Naive thymus-derived CD4-positive, alpha-beta T cell (primary cell): ENCODE results near the gene ARSG. TPM values are rescaled to one million over a fixed set of nuclear protein-coding genes. Genes with fewer than 3 reads are reported as not detected.
"Not testable (repeated sequence)": the region's sequence is repeated elsewhere in the genome, so short reads cannot be mapped to it uniquely, and the experiment has no call there.

Experiments used
- ATAC-seq: fragments of 150-1000 bp; cut with Tn5 transposase; 2 replicates; pipeline ENCODE4 v1.10.0; 2021; ENCODE audit warnings: mild to moderate bottlenecking, moderate library complexity
- CTCF ChIA-PET: fragments of 350-600 bp; sonication (Branson Sonifier 250); formaldehyde crosslinking; loops from one replicate; lab custom pipeline; 2021; ENCODE audit warnings: antibody characterized with exemption; lab: Charles Lee
- POLR2A ChIA-PET: fragments of 350-600 bp; sonication (Branson Sonifier 250); formaldehyde crosslinking; loops from one replicate; lab custom pipeline; 2021; ENCODE audit warnings: antibody characterized with exemption, inconsistent platforms; lab: Charles Lee
- DNase-seq, 9 donors: peaks; one replicate each; pipeline versions ENCODE4 v3.0.0 to v3.0.0-alpha.2; 2020 to 2022; ENCODE audit warnings: mixed read lengths in 1 of 9
- H3K27ac ChIP-seq: one replicate; pipeline ENCODE4 v1.7.0; 2013; ENCODE audit warnings: mild to moderate bottlenecking, low read depth, low read length, moderate library complexity
- H3K27me3 ChIP-seq, 2 donors: one replicate each; pipeline ENCODE4 v1.7.0; 2013; ENCODE audit warnings: low read length in 2 of 2, mild to moderate bottlenecking in 2 of 2, moderate library complexity in 2 of 2; ENCODE audit not compliant: control insufficient read depth in 2 of 2, insufficient read depth in 2 of 2
- H3K36me3 ChIP-seq, 3 experiments: 1 replicate in 2 of 3; 2 replicates in 1 of 3; pipeline ENCODE4 v1.7.0; 2013; ENCODE audit warnings: low read length in 3 of 3, mild to moderate bottlenecking in 3 of 3, moderate library complexity in 1 of 3; ENCODE audit not compliant: insufficient read depth in 3 of 3, control insufficient read depth in 2 of 3
- H3K4me1 ChIP-seq, 2 donors: one replicate each; pipeline ENCODE4 v1.7.0; 2013; ENCODE audit warnings: low read length in 2 of 2, mild to moderate bottlenecking in 2 of 2, moderate library complexity in 1 of 2; ENCODE audit not compliant: control insufficient read depth in 2 of 2, insufficient read depth in 2 of 2
- H3K4me3 ChIP-seq: 2 replicates; pipeline ENCODE4 v1.7.0; 2013; ENCODE audit warnings: mild to moderate bottlenecking, low read length
- H3K9me3 ChIP-seq, 3 experiments: 1 replicate in 2 of 3; 2 replicates in 1 of 3; pipeline ENCODE4 v1.7.0; 2013; ENCODE audit warnings: low read length in 3 of 3; ENCODE audit not compliant: control insufficient read depth in 2 of 3
- H3K27ac Mint-ChIP-seq, 9 donors: one replicate each; pipeline ENCODE4 v1.8.0; 2020 to 2022; ENCODE audit warnings: mixed read lengths in 9 of 9, mild to moderate bottlenecking in 8 of 9, moderate library complexity in 5 of 9, inconsistent platforms in 2 of 9
- H3K27me3 Mint-ChIP-seq, 5 donors: one replicate each; pipeline ENCODE4 v1.8.0; 2021 to 2022; ENCODE audit warnings: mixed read lengths in 5 of 5, mild to moderate bottlenecking in 1 of 5
- H3K36me3 Mint-ChIP-seq, 5 donors: one replicate each; pipeline ENCODE4 v1.8.0; 2020 to 2022; ENCODE audit warnings: mixed read lengths in 5 of 5, mild to moderate bottlenecking in 3 of 5, inconsistent platforms in 1 of 5
- H3K4me1 Mint-ChIP-seq, 7 donors: one replicate each; pipeline ENCODE4 v1.8.0; 2020 to 2022; ENCODE audit warnings: mixed read lengths in 7 of 7, mild to moderate bottlenecking in 3 of 7, inconsistent platforms in 1 of 7
- H3K4me3 Mint-ChIP-seq, 10 donors: one replicate each; pipeline ENCODE4 v1.8.0; 2020 to 2022; ENCODE audit warnings: mild to moderate bottlenecking in 10 of 10, mixed read lengths in 10 of 10, moderate library complexity in 6 of 10, inconsistent platforms in 2 of 10
- H3K9me3 Mint-ChIP-seq, 11 donors: one replicate each; pipeline ENCODE4 v1.8.0; 2020 to 2022; ENCODE audit warnings: mixed read lengths in 11 of 11, mild to moderate bottlenecking in 4 of 11, inconsistent platforms in 1 of 11, moderate library complexity in 1 of 11
- intact Hi-C, 2 donors: fragments of 100-400 bp; cut with micrococcal nuclease; formaldehyde crosslinking; loops; one replicate each; pipeline ENCODE4 v1.15.1; 2023
- polyA plus RNA-seq, 2 donors: library from polyadenylated mRNA; unstranded; fragments of 300-500 nt; fragmentation: Illumina TruSeq; gene quantifications; one replicate each; pipeline ENCODE4 v1.2.3, GENCODE V29; 2021
- total RNA-seq, 6 experiments: library from RNA in 5 of 6; stranded (reverse) in 5 of 6; gene quantifications; 1 replicate in 5 of 6; 2 replicates in 1 of 6; pipeline ENCODE4 v1.2.3 and lab custom pipeline; 2021 to 2026

ARSG gene
- total and polyA plus RNA-seq, 7 experiments from 2014 or later = 7.3 to 20.0 (median 12.6) TPM

DNA sequence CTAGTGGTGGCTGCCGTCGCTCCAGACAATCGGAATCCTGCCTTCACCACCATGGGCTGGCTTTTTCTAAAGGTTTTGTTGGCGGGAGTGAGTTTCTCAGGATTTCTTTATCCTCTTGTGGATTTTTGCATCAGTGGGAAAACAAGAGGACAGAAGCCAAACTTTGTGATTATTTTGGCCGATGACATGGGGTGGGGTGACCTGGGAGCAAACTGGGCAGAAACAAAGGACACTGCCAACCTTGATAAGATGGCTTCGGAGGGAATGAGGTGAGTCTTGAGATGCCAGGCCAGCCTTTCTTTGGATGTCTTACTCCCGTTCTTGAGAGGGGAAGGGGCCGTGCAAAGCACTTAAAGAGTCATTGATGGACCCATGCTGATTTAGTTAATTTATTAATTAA lies 16.1 kb downstream of the ARSG start:
- Mint-ChIP-seq H3K9me3 (peaks cover 0 to 2% (median 0%) of the 10 kb centered on the region in 11 donors), H3K27me3 (peaks cover 0 to under 1% (median 0%) of the 10 kb centered on the region in 5 donors), H3K4me3 (peak overlapping the region in 4 of 10 donors; percentile 5 to 30 (median 17)), H3K27ac (peak overlapping the region in 4 of 9 donors; percentile 32 to 48 (median 47)), H3K4me1 (peaks cover 28 to 52% (median 40%) of the 10 kb centered on the region in 7 donors), H3K36me3 (peaks cover under 1 to 22% (median 15%) of the 10 kb centered on the region in 5 donors)
- Histone ChIP-seq H3K4me3 (no peak overlapping the region), H3K27me3 (no peaks in the 10 kb centered on the region), H3K36me3 (no peaks in the 10 kb centered on the region), H3K4me1 (peaks cover 17 to 18% of the 10 kb centered on the region in 2 donors), H3K27ac (no peak overlapping the region), H3K9me3 (no peaks in the 10 kb centered on the region)
- ATAC-seq (no peak), DNase-seq (no peak)
- CTCF ChIA-PET = interaction anchor here (0.6 kb wide), 1 partner anchor 37 kb away, joined by 3 read pairs; no protein-coding TSS in a partner anchor
- intact Hi-C loops = no loop called here
- POLR2A ChIA-PET = interaction anchor here (0.9 to 1.8 kb wide), 3 partner anchors 10 to 121 kb away, joined by 3 to 6 read pairs (median 5); partner anchors contain the start of gene ARSG

DNA sequence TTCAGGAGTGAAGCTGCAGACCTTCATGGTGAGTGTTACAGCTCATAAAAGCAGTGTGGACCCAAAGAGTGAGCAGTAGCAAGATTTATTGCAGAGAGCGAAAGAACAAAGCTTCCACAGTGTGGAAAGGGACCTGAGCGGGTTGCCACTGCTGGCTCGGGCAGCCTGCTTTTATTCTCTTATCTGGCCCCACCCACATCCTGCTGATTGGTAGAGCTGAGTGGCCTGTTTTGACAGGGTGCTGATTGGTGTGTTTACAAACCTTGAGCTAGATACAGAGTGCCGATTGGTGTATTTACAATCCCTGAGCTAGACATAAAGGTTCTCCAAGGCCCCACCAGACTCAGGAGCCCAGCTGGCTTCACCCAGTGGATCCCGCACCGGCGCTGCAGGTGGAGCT lies 17.2 kb downstream of the ARSG start:
- H3K36me3 ChIP-seq, CTCF ChIA-PET, DNase-seq, H3K27me3 ChIP-seq, H3K27me3 Mint-ChIP-seq, H3K9me3 ChIP-seq, intact Hi-C loops, H3K9me3 Mint-ChIP-seq, H3K4me3 ChIP-seq, H3K27ac ChIP-seq, ATAC-seq: not testable (repeated sequence)
- H3K27ac Mint-ChIP-seq = peak overlapping the region in 3 of 9 donors; percentile 33 to 76 (median 43)
- H3K4me3 Mint-ChIP-seq = peak overlapping the region in 1 of 10 donors; percentile 20
- H3K36me3 Mint-ChIP-seq = peaks cover 0 to 22% (median 15%) of the 10 kb centered on the region in 5 donors
- H3K4me1 Mint-ChIP-seq = peaks cover 30 to 54% (median 35%) of the 10 kb centered on the region in 7 donors
- H3K4me1 ChIP-seq = peaks cover 18 to 21% of the 10 kb centered on the region in 2 donors
- POLR2A ChIA-PET = interaction anchor here (0.6 to 1.8 kb wide), 3 partner anchors 11 to 268 kb away, joined by 3 to 6 read pairs (median 5); partner anchors contain the start of gene ARSG

GRCh38 chr17:68309066-68309670 lies 17.9 kb downstream of the ARSG start:
- POLR2A ChIA-PET = interaction anchor here (0.7 to 2.0 kb wide), 7 partner anchors 12 to 49 kb away, joined by 3 to 7 read pairs (median 5); partner anchors contain the start of genes ARSG and SLC16A6
- H3K27ac ChIP-seq, H3K27ac Mint-ChIP-seq, H3K4me3 ChIP-seq, CTCF ChIA-PET, H3K9me3 Mint-ChIP-seq, H3K27me3 Mint-ChIP-seq, H3K4me3 Mint-ChIP-seq, H3K27me3 ChIP-seq, H3K36me3 ChIP-seq, ATAC-seq, intact Hi-C loops, H3K9me3 ChIP-seq, DNase-seq: not testable (repeated sequence)
- H3K4me1 Mint-ChIP-seq = peaks cover 30 to 59% (median 38%) of the 10 kb centered on the region in 7 donors
- peaks cover 23 to 25% of the 10 kb centered on the region in 2 donors for H3K4me1 ChIP-seq
- H3K36me3 Mint-ChIP-seq = peaks cover 0 to 22% (median 15%) of the 10 kb centered on the region in 5 donors

DNA sequence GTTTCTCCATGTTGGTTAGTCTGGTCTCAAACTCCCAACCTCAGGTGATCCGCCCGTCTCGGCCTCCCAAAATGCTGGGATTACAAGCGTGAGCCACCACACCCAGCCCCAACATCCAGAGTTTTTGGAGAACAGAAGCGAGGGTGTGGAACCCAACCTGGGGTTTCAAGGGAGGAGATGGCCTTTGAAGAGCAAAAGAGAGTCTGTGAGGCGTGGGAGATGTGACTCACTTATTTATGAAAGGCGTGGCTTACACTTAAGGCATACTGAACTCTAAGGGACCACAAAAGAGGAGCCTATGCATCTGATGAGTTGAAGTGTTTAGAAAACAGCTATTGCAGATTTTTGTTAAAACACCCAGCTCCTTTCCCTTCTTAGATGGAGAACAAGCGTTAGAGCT lies 18.9 kb downstream of the ARSG start:
- peak overlapping the region in 1 of 9 donors; percentile 41 for H3K27ac Mint-ChIP-seq
- H3K27me3 Mint-ChIP-seq = no peaks in the 10 kb centered on the region
- peaks cover 33 to 65% (median 46%) of the 10 kb centered on the region in 7 donors for H3K4me1 Mint-ChIP-seq
- Histone ChIP-seq H3K9me3 (no peaks in the 10 kb centered on the region), H3K27me3 (no peaks in the 10 kb centered on the region), H3K4me3 (no peak overlapping the region), H3K27ac (no peak overlapping the region), H3K4me1 (peaks cover 32 to 34% of the 10 kb centered on the region in 2 donors), H3K36me3 (no peaks in the 10 kb centered on the region)
- ChIA-PET POLR2A (interaction anchor here (0.6 to 2.0 kb wide), 6 partner anchors 11 to 45 kb away, joined by 3 to 7 read pairs (median 4); partner anchors contain the start of genes ARSG and SLC16A6), CTCF (interaction anchor here (0.9 kb wide), 1 partner anchor 147 kb away, joined by 3 read pairs; the partner anchor contains the start of gene WIPI1)
- H3K36me3 Mint-ChIP-seq = peaks cover 0 to 22% (median 15%) of the 10 kb centered on the region in 5 donors
- intact Hi-C loops = loop anchor here in 1 of 2 donors (1.0 kb wide), 1 partner anchor 13 kb away; no protein-coding TSS in a partner anchor
- H3K9me3 Mint-ChIP-seq = peaks cover 0 to 2% (median 0%) of the 10 kb centered on the region in 11 donors
- ATAC-seq (peak; percentile 44), DNase-seq (peak in 3 of 9 donors; percentile 18 to 36 (median 32))
- no peak overlapping the region for H3K4me3 Mint-ChIP-seq

GRCh38 chr17:68314916-68315535 lies 23.7 kb downstream of the ARSG start:
- Histone ChIP-seq H3K36me3 (no peaks in the 10 kb centered on the region), H3K4me3 (peak overlapping the region; percentile 22), H3K9me3 (no peaks in the 10 kb centered on the region), H3K4me1 (peaks cover 42% of the 10 kb centered on the region in 2 donors), H3K27me3 (no peaks in the 10 kb centered on the region), H3K27ac (no peak overlapping the region)
- CTCF ChIA-PET = interaction anchor here (0.6 to 1.6 kb wide), 3 partner anchors 11 to 53 kb away, joined by 3 to 8 read pairs (median 3); no protein-coding TSS in a partner anchor
- Mint-ChIP-seq H3K9me3 (peaks cover 0 to 4% (median 0%) of the 10 kb centered on the region in 11 donors), H3K4me1 (peaks cover 40 to 82% (median 61%) of the 10 kb centered on the region in 7 donors), H3K36me3 (peaks cover 3 to 14% (median 10%) of the 10 kb centered on the region in 5 donors), H3K27me3 (no peaks in the 10 kb centered on the region), H3K27ac (peak overlapping the region; percentile 4 to 82 (median 53)), H3K4me3 (peak overlapping the region; percentile 52 to 83 (median 70))
- POLR2A ChIA-PET = interaction anchor here (0.6 to 1.8 kb wide), 8 partner anchors 13 to 150 kb away, joined by 3 to 12 read pairs (median 5); partner anchors contain the start of genes ARSG and SLC16A6
- intact Hi-C loops = loop anchor here in 1 of 2 donors (2.0 kb wide), 1 partner anchor 30 kb away; no protein-coding TSS in a partner anchor
- ATAC-seq (peak; percentile 47), DNase-seq (peak in 4 of 9 donors; percentile 20 to 40 (median 24))

GRCh38 chr17:68315930-68316329 lies 24.6 kb downstream of the ARSG start:
- POLR2A ChIA-PET = interaction anchor here (0.6 to 1.5 kb wide), 3 partner anchors 12 to 39 kb away, joined by 3 to 5 read pairs (median 5); no protein-coding TSS in a partner anchor
- no peak overlapping the region for H3K27ac ChIP-seq

More at GRCh38 chr17:68315930-68316329, 24.6 kb downstream of the ARSG start:
- ATAC-seq (no peak), DNase-seq (no peak)
- peaks cover 6 to 12% (median 10%) of the 10 kb centered on the region in 5 donors for H3K36me3 Mint-ChIP-seq
- no peaks in the 10 kb centered on the region for H3K27me3 Mint-ChIP-seq
- Histone ChIP-seq H3K36me3 (no peaks in the 10 kb centered on the region), H3K9me3 (no peaks in the 10 kb centered on the region), H3K4me1 (peaks cover 33 to 34% of the 10 kb centered on the region in 2 donors), H3K27me3 (no peaks in the 10 kb centered on the region), H3K4me3 (no peak overlapping the region)
- peak overlapping the region in 5 of 9 donors; percentile 2 to 81 (median 5) for H3K27ac Mint-ChIP-seq
- CTCF ChIA-PET = interaction anchor here (0.6 to 1.1 kb wide), 2 partner anchors 28 to 60 kb away, joined by 3 read pairs; no protein-coding TSS in a partner anchor
- H3K4me1 Mint-ChIP-seq = peaks cover 34 to 82% (median 52%) of the 10 kb centered on the region in 7 donors
- intact Hi-C loops = loop anchor here in 1 of 2 donors (2.0 kb wide), 1 partner anchor 29 kb away; no protein-coding TSS in a partner anchor
- peaks cover 0 to 4% (median 0%) of the 10 kb centered on the region in 11 donors for H3K9me3 Mint-ChIP-seq
- H3K4me3 Mint-ChIP-seq = peak overlapping the region in 8 of 10 donors; percentile 2 to 73 (median 36)
